Glutamatergic neuron (in vitro differentiated cells): ENCODE data around the gene ATP5F1D. TPM values are rescaled to one million over a fixed set of nuclear protein-coding genes. Genes with fewer than 3 reads are reported as not detected.

Experiments
- DNase-seq: peaks from one replicate; pipeline ENCODE4 v3.0.0; 2022
- H3K27ac Mint-ChIP-seq: one replicate; pipeline ENCODE4 v1.8.0; 2020; ENCODE audit warnings: mild to moderate bottlenecking, mixed read lengths, inconsistent platforms; ENCODE audit not compliant: unreplicated experiment
- H3K27me3 Mint-ChIP-seq: one replicate; pipeline ENCODE4 v1.8.0; 2020; ENCODE audit warnings: mild to moderate bottlenecking, moderate library complexity, mixed read lengths, inconsistent platforms; ENCODE audit not compliant: unreplicated experiment
- H3K36me3 Mint-ChIP-seq: one replicate; pipeline ENCODE4 v1.8.0; 2020; ENCODE audit warnings: mild to moderate bottlenecking, mixed read lengths, inconsistent platforms; ENCODE audit not compliant: unreplicated experiment
- H3K4me1 Mint-ChIP-seq: one replicate; pipeline ENCODE4 v1.8.0; 2020; ENCODE audit warnings: mild to moderate bottlenecking, low read depth, mixed read lengths, inconsistent platforms; ENCODE audit not compliant: unreplicated experiment
- H3K4me3 Mint-ChIP-seq: one replicate; pipeline ENCODE4 v1.8.0; 2020; ENCODE audit warnings: mild to moderate bottlenecking, mixed read lengths, inconsistent platforms; ENCODE audit not compliant: unreplicated experiment
- H3K9me3 Mint-ChIP-seq: one replicate; pipeline ENCODE4 v1.8.0; 2020; ENCODE audit warnings: mild to moderate bottlenecking, moderate library complexity, mixed read lengths, inconsistent platforms; ENCODE audit not compliant: unreplicated experiment
- CTCF ChIP-seq: fragments of 200-600 bp; sonication (generic); IDR thresholded peaks from one replicate; pipeline ENCODE4 v1.5.0; 2021; ENCODE audit not compliant: partially characterized antibody, unreplicated experiment
- total RNA-seq: library from RNA; stranded (reverse); fragmentation: NEBNext Ultra II Directional; extraction: Animal tissue kit (Norgen Biotek cat#: 25700); gene quantifications from one replicate; pipeline ENCODE4 v1.2.1, GENCODE V29; 2021; ENCODE audit not compliant: unreplicated experiment

Gene ATP5F1D
- total RNA-seq, 1 donor from 2014 or later = 129 TPM

- TF ChIP-seq CTCF = no peak
- DNase-seq = peak; percentile 15
- no peaks in the 10 kb centered on the region for H3K36me3 Mint-ChIP-seq
- H3K27me3 Mint-ChIP-seq = peaks cover 4% of the 10 kb centered on the region
- H3K9me3 Mint-ChIP-seq = peaks cover 2% of the 10 kb centered on the region
- H3K4me3 Mint-ChIP-seq = no peak overlapping the region
- no peak overlapping the region for H3K27ac Mint-ChIP-seq
- H3K4me1 Mint-ChIP-seq = no peaks in the 10 kb centered on the region
Measured at GRCh38 chr19:1292419-1293151, 51.0 kb downstream of the ATP5F1D start.

GRCh38 chr19:1293782-1294604 is 52.4 kb downstream of the ATP5F1D start:
- peak; percentile 36 for DNase-seq
- H3K4me1 Mint-ChIP-seq = no peaks in the 10 kb centered on the region
- H3K36me3 Mint-ChIP-seq = no peaks in the 10 kb centered on the region
- peaks cover 4% of the 10 kb centered on the region for H3K27me3 Mint-ChIP-seq
- H3K27ac Mint-ChIP-seq = no peak overlapping the region
- peaks cover 2% of the 10 kb centered on the region for H3K9me3 Mint-ChIP-seq
- no peak overlapping the region for H3K4me3 Mint-ChIP-seq
- TF ChIP-seq CTCF = no peak

Other genes with a start within 250 kb of the ATP5F1D start
- 0.93 TPM for gene GRIN3B, start 241.3 kb upstream of the ATP5F1D start, total RNA-seq
- gene TMEM259, start 220.6 kb upstream of the ATP5F1D start, total RNA-seq = 222 TPM
- gene RNU6-2, start 220.2 kb upstream of the ATP5F1D start, total RNA-seq = not detected
- gene CNN2, start 215.1 kb upstream of the ATP5F1D start, total RNA-seq = 117 TPM
- 110 TPM for gene ABCA7, start 201.6 kb upstream of the ATP5F1D start, total RNA-seq
- gene ARHGAP45, start 174.6 kb upstream of the ATP5F1D start, total RNA-seq = 1.7 TPM
- gene POLR2E, start 146.4 kb upstream of the ATP5F1D start, total RNA-seq = 140 TPM
- gene GPX4, start 137.8 kb upstream of the ATP5F1D start, total RNA-seq = 210 TPM
- 65.5 TPM for gene SBNO2, start 67.5 kb upstream of the ATP5F1D start, total RNA-seq
- 48.2 TPM for gene STK11, start 36.0 kb upstream of the ATP5F1D start, total RNA-seq
- 74.7 TPM for gene CBARP, start 3.7 kb upstream of the ATP5F1D start, total RNA-seq
- 325 TPM for gene MIDN, start 6.8 kb downstream of the ATP5F1D start, total RNA-seq
- gene CIRBP, start 27.6 kb downstream of the ATP5F1D start, total RNA-seq = 341 TPM
- gene FAM174C, start 33.8 kb downstream of the ATP5F1D start, total RNA-seq = 17.3 TPM
- 61.4 TPM for gene EFNA2, start 44.1 kb downstream of the ATP5F1D start, total RNA-seq
- gene NDUFS7, start 142.2 kb downstream of the ATP5F1D start, total RNA-seq = 123 TPM
- 17.9 TPM for gene GAMT, start 159.8 kb downstream of the ATP5F1D start, total RNA-seq
- 135 TPM for gene DAZAP1, start 165.8 kb downstream of the ATP5F1D start, total RNA-seq
- 603 TPM for gene RPS15, start 196.6 kb downstream of the ATP5F1D start, total RNA-seq
- gene APC2, start 208.4 kb downstream of the ATP5F1D start, total RNA-seq = 371 TPM
- 29.2 TPM for gene C19orf25, start 237.5 kb downstream of the ATP5F1D start, total RNA-seq
- 21.2 TPM for gene PCSK4, start 248.6 kb downstream of the ATP5F1D start, total RNA-seq
- 21.5 TPM for gene REEP6, start 249.4 kb downstream of the ATP5F1D start, total RNA-seq